Stomach smooth muscle (tissue), 2 donors: ENCODE results near the gene LAMC2.
"Not testable (repeated sequence)": the region's sequence is repeated elsewhere in the genome, so short reads cannot be mapped to it uniquely, and the experiment has no call there.

Experiments
- H3K27ac ChIP-seq: one replicate; pipeline ENCODE4 v1.7.0; 2013; ENCODE audit warnings: mild to moderate bottlenecking, low read length, inconsistent platforms
- H3K27me3 ChIP-seq, 2 donors: one replicate each; pipeline ENCODE4 v1.7.0; 2013; ENCODE audit warnings: low read length in 2 of 2; ENCODE audit not compliant: insufficient read depth in 2 of 2, control insufficient read depth in 1 of 2
- H3K36me3 ChIP-seq, 2 donors: one replicate each; pipeline ENCODE4 v1.7.0; 2013; ENCODE audit warnings: low read length in 2 of 2; ENCODE audit not compliant: control insufficient read depth in 2 of 2, insufficient read depth in 2 of 2
- H3K4me1 ChIP-seq: one replicate; pipeline ENCODE4 v1.7.0; 2013; ENCODE audit warnings: low read length; ENCODE audit not compliant: control insufficient read depth, insufficient read depth
- H3K4me3 ChIP-seq, 2 donors: one replicate each; pipeline ENCODE4 v1.7.0; 2013; ENCODE audit warnings: low read length in 2 of 2
- H3K9ac ChIP-seq, 2 donors: one replicate each; pipeline ENCODE4 v1.7.0; 2013; ENCODE audit warnings: low read length in 2 of 2, mild to moderate bottlenecking in 1 of 2
- H3K9me3 ChIP-seq, 2 donors: one replicate each; pipeline ENCODE4 v1.7.0; 2013; ENCODE audit warnings: low read length in 2 of 2; ENCODE audit not compliant: control insufficient read depth in 2 of 2
- donor health status: healthy.
- donor health status: Pancreatic carcinoma.

The LAMC2 gene

GRCh38 chr1:183236158-183236725 is 50.2 kb downstream of the LAMC2 start:
- H3K36me3 ChIP-seq: no peaks in the 10 kb centered on the region

GRCh38 chr1:183237046-183237445 is 51.0 kb downstream of the LAMC2 start:
- Histone ChIP-seq H3K9me3 (no peaks in the 10 kb centered on the region), H3K4me1 (peaks cover 14% of the 10 kb centered on the region), H3K27me3 (no peaks in the 10 kb centered on the region), H3K9ac (no peak overlapping the region), H3K36me3 (no peaks in the 10 kb centered on the region), H3K4me3 (no peak overlapping the region), H3K27ac (peak overlapping the region; percentile 6)

More at GRCh38 chr1:183236158-183236725, 50.2 kb downstream of the LAMC2 start:
- H3K4me3 ChIP-seq: no peak overlapping the region
- H3K9ac ChIP-seq: no peak overlapping the region
- no peak overlapping the region for H3K27ac ChIP-seq
- no peaks in the 10 kb centered on the region for H3K9me3 ChIP-seq
- no peaks in the 10 kb centered on the region for H3K27me3 ChIP-seq
- peaks cover 14% of the 10 kb centered on the region for H3K4me1 ChIP-seq

DNA sequence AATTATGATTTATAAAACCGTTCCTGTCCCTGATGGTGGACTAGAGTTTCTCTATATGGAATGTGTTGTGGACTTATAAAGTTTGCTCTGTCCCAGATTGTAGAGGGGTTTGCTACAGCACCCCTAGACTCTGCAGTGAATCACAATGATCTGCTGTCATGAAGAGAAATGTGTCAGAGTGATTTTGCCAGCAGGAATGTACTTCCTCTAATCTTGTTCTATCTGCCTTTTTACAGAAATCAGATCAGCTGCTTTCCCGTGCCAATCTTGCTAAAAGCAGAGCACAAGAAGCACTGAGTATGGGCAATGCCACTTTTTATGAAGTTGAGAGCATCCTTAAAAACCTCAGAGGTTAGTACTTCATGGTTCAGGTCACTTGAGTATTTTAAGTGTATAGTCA is 52.0 kb downstream of the LAMC2 start:
- Histone ChIP-seq H3K27ac (no peak overlapping the region), H3K36me3 (no peaks in the 10 kb centered on the region), H3K4me1 (peaks cover 14% of the 10 kb centered on the region), H3K4me3 (no peak overlapping the region), H3K27me3 (no peaks in the 10 kb centered on the region), H3K9me3 (no peaks in the 10 kb centered on the region), H3K9ac (no peak overlapping the region)

GRCh38 chr1:183239220-183239742 is 53.2 kb downstream of the LAMC2 start:
- Histone ChIP-seq H3K9ac (no peak overlapping the region), H3K27me3 (no peaks in the 10 kb centered on the region), H3K36me3 (no peaks in the 10 kb centered on the region), H3K27ac (no peak overlapping the region), H3K4me1 (peaks cover 15% of the 10 kb centered on the region), H3K4me3 (no peak overlapping the region), H3K9me3 (no peaks in the 10 kb centered on the region)

- Histone ChIP-seq H3K36me3 (no peaks in the 10 kb centered on the region), H3K4me3 (no peak overlapping the region), H3K27ac (peak overlapping the region; percentile 24), H3K9me3 (no peaks in the 10 kb centered on the region), H3K4me1 (peaks cover 9% of the 10 kb centered on the region), H3K9ac (no peak overlapping the region), H3K27me3 (no peaks in the 10 kb centered on the region)
Measured at GRCh38 chr1:183239793-183240525, 53.9 kb downstream of the LAMC2 start.

DNA sequence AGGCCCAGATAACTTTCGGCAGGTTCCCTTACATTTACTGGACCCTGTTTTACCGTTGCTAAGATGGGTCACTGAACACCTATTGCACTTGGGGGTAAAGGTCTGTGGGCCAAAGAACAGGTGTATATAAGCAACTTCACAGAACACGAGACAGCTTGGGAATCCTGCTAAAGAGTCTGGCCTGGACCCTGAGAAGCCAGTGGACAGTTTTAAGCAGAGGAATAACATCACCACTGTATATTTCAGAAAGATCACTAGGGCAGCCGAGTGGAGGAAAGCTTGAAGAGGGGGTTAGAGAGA is 54.4 kb downstream of the LAMC2 start:
- H3K4me1 ChIP-seq: peaks cover 7% of the 10 kb centered on the region
- H3K27ac ChIP-seq: peak overlapping the region; percentile 24
- no peaks in the 10 kb centered on the region for H3K36me3 ChIP-seq
- H3K9me3 ChIP-seq: no peaks in the 10 kb centered on the region
- H3K27me3 ChIP-seq: no peaks in the 10 kb centered on the region
- H3K4me3 ChIP-seq: no peak overlapping the region
- no peak overlapping the region for H3K9ac ChIP-seq

GRCh38 chr1:183240853-183241252 is 54.8 kb downstream of the LAMC2 start:
- not testable (repeated sequence) for H3K4me3 ChIP-seq, H3K4me1 ChIP-seq, H3K9me3 ChIP-seq, H3K9ac ChIP-seq, H3K36me3 ChIP-seq, H3K27me3 ChIP-seq
- peak overlapping the region; percentile 24 for H3K27ac ChIP-seq

DNA sequence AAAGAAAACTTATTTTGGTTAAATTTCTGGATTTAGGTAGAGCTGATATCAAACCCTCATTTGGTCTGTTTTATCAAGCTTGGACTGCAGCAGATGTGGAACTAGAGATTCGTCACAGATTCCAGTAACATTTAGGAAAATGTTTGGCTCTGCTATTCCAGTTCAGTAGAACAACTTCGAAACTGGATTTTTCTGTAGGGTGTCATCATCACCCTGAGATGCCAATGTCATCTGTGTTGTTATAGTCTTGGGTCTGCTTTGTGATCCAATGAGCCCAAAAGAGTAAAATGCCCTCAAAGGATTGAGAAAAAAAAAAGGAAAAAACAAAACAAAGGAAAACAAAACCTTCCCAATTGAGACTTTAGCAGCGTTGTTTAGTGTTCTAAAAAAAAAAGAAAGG is 55.4 kb downstream of the LAMC2 start:
- Histone ChIP-seq H3K4me1 (peaks cover 5% of the 10 kb centered on the region), H3K4me3 (no peak overlapping the region), H3K27me3 (no peaks in the 10 kb centered on the region), H3K27ac (no peak overlapping the region), H3K36me3 (no peaks in the 10 kb centered on the region), H3K9me3 (no peaks in the 10 kb centered on the region), H3K9ac (no peak overlapping the region)

- Histone ChIP-seq H3K4me1 (peaks cover 5% of the 10 kb centered on the region), H3K36me3 (no peaks in the 10 kb centered on the region), H3K9me3 (no peaks in the 10 kb centered on the region), H3K9ac (no peak overlapping the region), H3K27me3 (no peaks in the 10 kb centered on the region), H3K4me3 (no peak overlapping the region), H3K27ac (peak overlapping the region; percentile 13)
Measured at GRCh38 chr1:183242556-183242955, 56.5 kb downstream of the LAMC2 start.

DNA sequence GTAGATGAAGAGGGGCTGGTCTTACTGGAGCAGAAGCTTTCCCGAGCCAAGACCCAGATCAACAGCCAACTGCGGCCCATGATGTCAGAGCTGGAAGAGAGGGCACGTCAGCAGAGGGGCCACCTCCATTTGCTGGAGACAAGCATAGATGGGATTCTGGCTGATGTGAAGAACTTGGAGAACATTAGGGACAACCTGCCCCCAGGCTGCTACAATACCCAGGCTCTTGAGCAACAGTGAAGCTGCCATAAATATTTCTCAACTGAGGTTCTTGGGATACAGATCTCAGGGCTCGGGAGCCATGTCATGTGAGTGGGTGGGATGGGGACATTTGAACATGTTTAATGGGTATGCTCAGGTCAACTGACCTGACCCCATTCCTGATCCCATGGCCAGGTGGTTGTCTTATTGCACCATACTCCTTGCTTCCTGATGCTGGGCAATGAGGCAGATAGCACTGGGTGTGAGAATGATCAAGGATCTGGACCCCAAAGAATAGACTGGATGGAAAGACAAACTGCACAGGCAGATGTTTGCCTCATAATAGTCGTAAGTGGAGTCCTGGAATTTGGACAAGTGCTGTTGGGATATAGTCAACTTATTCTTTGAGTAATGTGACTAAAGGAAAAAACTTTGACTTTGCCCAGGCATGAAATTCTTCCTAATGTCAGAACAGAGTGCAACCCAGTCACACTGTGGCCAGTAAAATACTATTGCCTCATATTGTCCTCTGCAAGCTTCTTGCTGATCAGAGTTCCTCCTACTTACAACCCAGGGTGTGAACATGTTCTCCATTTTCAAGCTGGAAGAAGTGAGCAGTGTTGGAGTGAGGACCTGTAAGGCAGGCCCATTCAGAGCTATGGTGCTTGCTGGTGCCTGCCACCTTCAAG is 57.3 kb downstream of the LAMC2 start:
- Histone ChIP-seq H3K9ac (no peak overlapping the region), H3K4me3 (peak overlapping the region in 1 of 2 donors; percentile 15), H3K27me3 (no peaks in the 10 kb centered on the region), H3K36me3 (no peaks in the 10 kb centered on the region), H3K9me3 (no peaks in the 10 kb centered on the region), H3K4me1 (peaks cover 5% of the 10 kb centered on the region), H3K27ac (peak overlapping the region; percentile 13)
